Measurements from ENCODE around the gene DDAH1.

The DDAH1 gene

DNA sequence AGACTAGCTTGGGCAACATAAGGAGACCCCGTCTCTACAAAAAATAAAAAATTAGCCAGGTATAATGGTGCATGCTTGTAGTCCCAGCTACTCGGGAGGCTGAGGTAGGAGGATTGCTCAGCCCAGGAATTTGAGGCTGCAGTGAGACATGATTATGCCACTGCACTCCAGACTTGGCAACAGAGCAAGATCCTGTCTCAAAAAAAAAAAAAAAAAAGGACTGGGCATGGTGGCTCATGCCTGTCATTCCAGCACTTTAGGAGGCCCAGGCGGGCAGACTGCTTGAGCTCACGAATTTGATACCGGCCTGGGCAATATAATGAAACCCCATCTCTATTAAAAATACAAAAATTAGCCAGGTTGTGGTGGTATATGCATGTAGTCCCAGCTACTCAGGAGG lies 141.2 kb downstream of the DDAH1 start:
- no peak for DNase-seq

DNA sequence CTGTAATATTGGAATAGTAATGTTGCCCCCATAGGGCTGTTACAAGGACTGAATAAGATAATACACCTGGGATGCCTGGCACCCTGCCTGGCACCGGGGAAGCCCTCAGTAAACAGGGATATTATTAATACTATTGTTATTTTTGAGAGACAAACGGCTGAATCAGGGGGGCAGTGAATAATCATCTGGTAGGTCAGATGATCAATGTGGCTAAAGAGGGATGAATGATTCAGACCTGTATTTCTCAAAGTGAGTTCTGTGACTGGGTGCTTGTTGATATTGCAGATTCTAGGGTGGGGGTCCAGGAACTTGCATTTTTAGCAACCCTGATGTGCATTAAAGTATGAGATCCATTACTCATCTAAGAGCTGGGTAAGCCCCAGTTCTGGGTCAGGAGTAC lies 142.3 kb downstream of the DDAH1 start:
- DNase-seq, result no peak

DNA sequence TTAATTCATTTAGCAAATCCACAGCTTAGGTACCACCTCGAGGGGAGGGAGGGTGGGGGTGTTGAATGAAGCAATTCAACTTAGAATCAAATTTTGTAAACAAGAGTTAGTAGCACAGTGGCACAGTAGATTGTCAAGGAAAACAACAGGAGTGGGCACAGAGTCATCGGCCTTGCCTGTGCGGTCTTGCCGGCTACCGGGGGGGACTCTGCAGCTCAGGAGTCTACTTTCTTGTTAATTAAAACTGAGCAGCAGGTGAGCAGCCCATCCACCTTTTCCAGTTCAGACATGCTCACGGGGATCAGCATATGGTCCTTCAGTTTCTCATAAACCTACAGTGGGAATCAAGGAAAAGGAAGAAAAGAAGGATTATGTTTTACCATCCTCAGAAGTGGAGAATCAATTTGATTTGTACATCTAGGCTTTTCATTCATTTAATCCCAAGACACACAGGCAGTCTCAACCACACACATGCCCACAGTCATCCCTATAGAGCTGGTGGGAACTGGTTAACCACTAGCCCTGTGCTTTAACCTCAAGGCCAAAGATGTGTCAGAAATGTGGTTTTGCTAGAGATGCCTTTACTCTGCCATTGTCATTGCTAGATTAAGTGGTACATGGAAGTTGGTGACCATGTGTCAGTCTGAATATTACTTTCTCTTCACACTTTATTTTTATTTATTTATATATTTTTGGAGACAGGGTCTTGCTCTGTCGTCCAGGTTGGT lies 143.6 kb downstream of the DDAH1 start:
- DNase-seq, result peak; percentile 61

DNA sequence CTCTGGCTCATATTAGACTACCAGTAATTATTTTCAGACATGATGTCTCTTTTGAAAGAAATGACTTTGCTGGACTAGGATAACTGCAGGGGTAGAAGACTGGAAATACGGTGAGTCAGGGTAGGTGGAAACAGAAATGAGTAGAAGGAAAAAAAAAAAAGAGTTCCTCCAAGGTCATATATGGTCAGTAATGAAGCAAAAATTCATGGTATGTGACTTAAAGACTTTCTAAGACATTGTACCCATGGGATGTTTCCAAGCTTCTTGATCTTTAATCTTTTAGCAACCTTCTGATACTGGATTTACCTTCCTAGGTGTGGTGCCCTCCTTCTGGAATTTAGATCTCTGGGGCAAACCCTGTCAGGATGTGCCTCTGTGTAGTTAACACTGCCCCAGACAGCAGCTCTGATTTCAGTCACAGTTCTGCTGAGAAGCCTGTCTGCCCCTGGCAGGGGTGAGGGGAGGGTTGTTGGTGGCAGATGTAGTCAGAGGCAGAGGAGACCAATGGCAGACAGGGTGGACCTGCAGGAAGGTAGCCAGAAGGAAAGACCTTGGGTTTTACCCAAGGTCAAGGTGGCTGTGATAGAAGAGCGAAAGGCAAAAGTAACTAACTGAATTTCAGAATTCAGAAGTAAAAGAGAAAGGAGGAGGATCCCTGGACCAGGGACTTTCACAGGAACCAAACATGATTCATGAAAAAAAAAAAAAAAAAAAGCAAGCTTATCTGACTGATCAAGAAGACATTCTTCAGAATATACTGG lies 144.4 kb downstream of the DDAH1 start:
- no peak for DNase-seq

DNA sequence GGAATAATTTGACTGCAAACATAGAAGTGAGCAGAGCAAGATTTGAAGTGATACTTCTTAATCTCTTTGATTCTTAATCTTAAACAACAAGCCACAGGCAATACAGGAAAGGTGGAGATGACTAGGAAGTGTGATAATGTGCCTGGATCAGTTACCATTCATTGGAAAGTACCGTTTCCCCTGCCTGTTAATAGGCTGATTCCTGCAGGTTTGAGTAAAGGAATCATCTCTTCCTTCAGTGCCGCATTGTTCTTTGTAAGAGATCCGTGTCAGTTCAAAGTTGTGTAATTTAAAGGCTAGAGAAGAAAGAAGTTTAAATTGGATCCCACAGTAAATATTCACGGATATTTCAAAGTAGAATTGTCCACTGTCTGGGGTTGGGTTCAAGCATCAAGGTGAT lies 145.0 kb downstream of the DDAH1 start:
- DNase-seq, result no peak

DNA sequence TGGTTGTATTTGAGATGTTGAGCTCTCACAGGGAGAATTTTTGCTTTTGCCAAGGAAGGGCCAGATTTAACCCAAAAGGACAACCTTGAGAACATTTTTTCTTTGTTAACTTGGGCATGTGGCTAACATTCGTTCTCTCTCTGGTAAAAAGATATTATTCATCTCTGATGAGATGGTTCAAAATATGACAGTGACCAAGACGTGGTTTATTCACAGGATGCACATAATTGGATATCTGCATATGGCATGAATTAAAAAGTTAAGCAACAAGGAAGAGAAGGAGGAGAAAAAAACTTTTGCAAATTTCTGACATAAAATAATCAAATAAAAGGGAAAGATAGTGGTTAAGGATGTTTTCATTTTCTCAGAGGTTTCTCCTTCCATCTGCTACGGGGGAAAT lies 145.5 kb downstream of the DDAH1 start:
- DNase-seq, result no peak

DNA sequence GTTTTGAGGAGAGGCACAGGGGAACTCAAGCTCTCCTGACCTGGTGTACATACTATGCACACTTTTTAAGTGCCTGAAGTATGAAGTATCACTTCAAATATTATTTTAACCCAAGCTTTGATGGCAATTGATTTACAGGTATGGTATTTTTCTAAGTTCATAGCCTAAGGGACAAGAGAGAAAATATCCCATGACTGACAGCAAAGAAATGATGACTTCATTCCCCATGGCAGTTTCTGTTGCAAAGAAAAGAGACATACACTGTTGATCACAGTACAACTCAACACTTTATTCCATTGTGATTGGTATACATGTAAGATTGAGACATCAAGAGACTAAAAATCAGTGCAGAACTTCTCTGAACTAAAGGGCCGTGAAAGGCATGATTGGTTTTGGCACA lies 146.7 kb downstream of the DDAH1 start:
- DNase-seq, result no peak

GRCh38 chr1:85317560-85317959 lies 147.4 kb downstream of the DDAH1 start:
- no peak for DNase-seq

DNA sequence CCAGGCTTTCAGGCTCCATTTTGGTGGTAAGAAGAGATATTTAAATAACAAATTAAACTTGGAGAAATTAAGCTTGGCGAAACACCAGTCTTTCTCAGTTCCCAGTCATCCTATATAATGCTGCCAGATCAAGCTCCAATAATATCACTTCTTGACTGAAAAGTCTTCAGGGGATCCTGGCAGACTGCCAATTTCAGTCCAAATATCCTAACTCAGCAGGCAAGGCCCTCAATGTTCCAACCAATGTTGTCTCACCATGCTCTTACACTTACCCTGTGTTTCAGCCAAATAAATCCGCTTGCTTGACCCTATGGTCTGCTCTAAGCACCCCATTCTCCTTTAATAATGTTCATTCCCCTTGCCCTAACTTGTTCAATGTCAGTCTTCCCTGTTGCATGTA lies 148.6 kb downstream of the DDAH1 start:
- no peak for DNase-seq

- no peak for DNase-seq
Observed at GRCh38 chr1:85315789-85316188, 149.2 kb downstream of the DDAH1 start.

DNA sequence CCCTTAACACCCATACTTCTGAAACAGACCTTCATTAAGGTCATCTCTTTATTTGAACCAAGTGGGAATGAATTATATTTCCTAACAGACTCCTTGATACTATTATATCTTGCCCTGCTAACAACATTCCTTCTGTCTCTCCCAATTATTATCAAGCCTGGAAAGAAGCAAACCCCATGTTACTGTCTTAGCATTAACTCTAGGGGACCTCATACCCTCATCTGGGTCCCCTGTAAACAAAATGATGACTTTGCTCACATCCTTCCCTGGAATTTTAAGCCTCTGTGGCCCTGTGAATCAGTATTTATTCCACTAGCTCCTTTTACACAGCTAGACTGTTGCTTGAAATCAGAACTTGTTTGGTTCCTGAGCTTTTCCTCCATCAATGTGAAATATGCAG lies 150.2 kb downstream of the DDAH1 start:
- no peak for DNase-seq

- DNase-seq, result no peak
Observed at GRCh38 chr1:85313888-85314696, 150.9 kb downstream of the DDAH1 start.

DNA sequence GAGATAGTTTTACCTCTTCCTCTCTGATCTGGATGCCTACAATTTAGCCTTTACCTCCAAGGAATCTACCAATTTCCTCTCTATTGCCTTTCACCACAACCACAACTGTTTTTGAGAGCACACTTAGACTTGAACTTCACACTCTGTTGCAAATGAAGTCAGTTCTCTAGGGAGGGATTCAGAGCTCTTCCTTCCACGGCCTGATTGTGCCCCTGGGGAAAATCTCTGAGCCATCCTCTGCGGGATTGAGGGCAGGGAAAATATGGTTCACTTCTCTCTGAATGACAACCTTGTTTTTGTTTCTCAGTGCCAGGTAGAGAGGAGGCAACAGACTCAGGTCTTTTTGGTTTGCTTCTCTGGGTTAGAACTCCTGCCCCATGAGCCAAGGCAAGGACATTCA lies 153.1 kb downstream of the DDAH1 start:
- no peak for DNase-seq

- no peak for DNase-seq
Observed at GRCh38 chr1:85308833-85309350, 156.1 kb downstream of the DDAH1 start.

DNA sequence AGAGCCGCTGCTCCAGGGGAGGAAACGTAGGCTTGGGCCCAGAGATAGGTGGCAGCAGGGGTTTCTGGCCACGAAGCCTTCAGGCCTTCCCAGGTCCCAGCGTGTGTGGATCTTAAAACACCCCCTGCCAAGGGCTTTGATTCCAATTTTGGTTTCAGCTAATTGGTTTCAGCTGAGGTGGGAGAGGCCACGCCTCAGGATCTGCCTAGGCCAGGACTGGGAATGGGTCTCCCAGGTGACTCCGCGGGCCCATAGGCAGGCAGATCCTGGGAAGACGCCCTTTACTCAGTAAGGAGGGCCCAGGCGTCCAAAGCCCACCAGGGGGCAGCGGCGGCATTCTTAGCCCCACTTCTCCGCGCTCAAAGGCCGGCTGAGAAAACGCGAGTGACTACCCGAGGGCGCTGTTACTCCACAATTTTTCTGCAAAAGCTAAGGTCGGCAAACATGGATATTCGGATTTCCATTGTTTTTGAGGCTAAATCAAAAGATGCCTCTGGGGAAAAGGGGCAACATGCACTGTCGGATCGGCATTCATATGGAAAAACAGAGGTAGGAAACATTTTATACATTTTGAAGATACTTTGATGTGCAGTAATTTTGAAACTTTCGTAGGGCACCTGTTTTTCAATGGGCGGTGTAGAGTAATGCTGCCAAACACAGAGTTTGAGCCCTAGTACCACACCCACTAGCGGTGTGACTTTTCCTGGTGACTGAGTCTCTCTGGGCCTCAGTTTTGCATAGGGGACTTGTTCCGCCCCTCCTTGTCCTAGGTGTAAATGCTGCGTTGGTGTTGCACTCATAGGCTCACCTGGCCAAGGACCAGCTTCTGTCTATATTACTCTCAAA lies 156.7 kb downstream of the DDAH1 start:
- DNase-seq, result peak; percentile 86

- no peak for DNase-seq
Observed at GRCh38 chr1:85306236-85306635, 158.7 kb downstream of the DDAH1 start.

- DNase-seq, result peak; percentile 20
Observed at GRCh38 chr1:85303440-85304162, 161.4 kb downstream of the DDAH1 start.

- peak; percentile 4 for DNase-seq
Observed at GRCh38 chr1:85300140-85300539, 164.8 kb downstream of the DDAH1 start.

DNA sequence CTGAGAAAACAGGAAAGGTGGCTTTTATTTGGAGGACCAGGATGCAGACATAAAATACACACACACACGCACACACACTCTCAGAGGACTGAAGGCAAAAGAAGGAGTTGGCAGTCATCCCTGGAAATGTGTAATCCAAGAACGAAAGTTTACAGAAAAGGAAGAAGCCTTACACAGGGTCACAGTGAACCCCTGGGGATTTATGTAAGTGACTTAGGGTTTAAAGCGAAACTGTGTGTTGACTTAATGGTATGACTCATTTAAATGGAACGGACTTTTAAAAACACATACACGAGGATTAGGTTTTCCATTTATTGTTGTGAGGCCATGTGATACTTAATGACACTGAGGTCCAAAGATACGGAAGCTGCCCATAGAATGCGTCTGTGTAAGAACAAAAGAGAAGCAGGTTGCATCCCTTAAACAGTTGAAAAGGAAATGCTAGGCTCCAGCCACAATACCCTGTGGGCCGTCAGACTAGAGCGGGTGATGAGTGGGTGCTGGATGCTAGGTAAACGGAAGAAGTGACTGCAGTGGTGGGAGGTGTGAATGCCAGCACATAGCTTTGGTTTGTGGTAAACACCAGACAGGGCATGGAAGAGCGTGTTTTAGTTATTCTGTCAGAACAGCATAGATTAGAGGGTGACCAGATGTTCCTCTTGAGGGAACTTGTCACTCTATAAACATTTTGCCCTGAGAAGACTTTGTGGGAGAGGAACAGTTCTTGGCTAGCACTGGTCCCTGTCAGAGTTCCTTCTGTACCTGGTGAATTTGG lies 166.9 kb downstream of the DDAH1 start:
- no peak for DNase-seq

DNA sequence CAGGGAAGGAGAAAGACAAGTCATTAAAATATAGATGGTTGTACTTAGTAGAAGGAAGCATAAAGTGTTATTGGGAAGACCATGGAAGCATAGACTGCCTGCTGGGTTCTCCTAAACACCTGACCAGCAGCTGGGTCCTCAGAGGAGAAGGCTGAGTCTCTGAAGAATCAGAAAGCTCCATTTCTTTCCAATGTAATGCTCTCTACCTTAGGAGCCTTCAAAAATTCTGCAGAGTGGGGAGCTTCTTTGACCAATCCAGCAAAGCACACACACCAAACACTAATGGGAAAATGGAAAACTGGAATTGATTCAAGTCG lies 167.5 kb downstream of the DDAH1 start:
- DNase-seq, result no peak

DNA sequence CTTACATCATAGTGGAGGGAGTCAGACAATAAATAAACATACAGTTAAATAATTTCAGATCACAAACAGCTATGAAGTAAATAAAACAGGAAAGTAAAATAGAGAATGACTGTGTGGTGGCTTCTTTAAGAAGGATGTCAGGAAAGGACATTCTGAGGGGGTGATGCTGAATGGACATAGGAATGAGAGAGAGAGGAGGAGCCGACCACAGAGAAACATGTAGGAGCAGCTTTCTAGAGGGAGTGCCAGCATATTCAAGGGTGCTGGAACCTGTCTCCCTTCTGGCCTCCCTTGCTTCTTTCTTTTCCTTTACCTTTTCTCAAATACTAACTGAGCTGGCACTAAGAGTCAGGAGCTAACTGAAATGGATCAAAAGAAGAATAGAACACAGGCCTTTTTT lies 168.0 kb downstream of the DDAH1 start:
- no peak for DNase-seq

All from OCI-M1 (cell line).